GM12878 (cell line): Measurements from ENCODE around the gene NCR2. TPM values are rescaled to one million over a fixed set of nuclear protein-coding genes. Genes with fewer than 3 reads are reported as not detected.

Source experiments
- ATF7 ChIP-seq: fragments of 450-650 bp; IDR thresholded peaks from 2 replicates; pipeline ENCODE4 v1.6.1; 2016; ENCODE audit warnings: low read depth, mild to moderate bottlenecking
- BACH1 ChIP-seq: fragments of 450-650 bp; IDR thresholded peaks from 2 replicates; pipeline ENCODE4 v1.6.1; 2017; ENCODE audit warnings: mild to moderate bottlenecking, borderline replicate concordance
- BCL3 ChIP-seq: IDR thresholded peaks from 2 replicates; pipeline ENCODE4 v1.6.1; 2011; ENCODE audit warnings: borderline replicate concordance, low read depth, mild to moderate bottlenecking, moderate library complexity, low read length; ENCODE audit not compliant: insufficient read depth, poor library complexity, severe bottlenecking
- CEBPB ChIP-seq, 2 experiments: fragments of 150-350 bp in 1 of 2; IDR thresholded peaks; 2 replicates each; pipeline ENCODE4 v1.6.1; 2012 to 2014; ENCODE audit warnings: low read depth in 2 of 2, low read length in 2 of 2, borderline replicate concordance in 1 of 2, inconsistent platforms in 1 of 2
- CHD2 ChIP-seq: IDR thresholded peaks from 2 replicates; pipeline ENCODE4 v1.6.1; 2011; ENCODE audit warnings: low read depth, low read length, improper control_type of control experiment, borderline replicate concordance
- ESRRA ChIP-seq: IDR thresholded peaks from 2 replicates; pipeline ENCODE4 v1.6.1; 2012; ENCODE audit warnings: mild to moderate bottlenecking, low read length, improper control_type of control experiment
- GATAD2B ChIP-seq: fragments of 450-650 bp; conservative IDR thresholded peaks from 2 replicates; pipeline ENCODE4 v1.6.1; 2017; ENCODE audit warnings: low read depth, mild to moderate bottlenecking, moderate library complexity
- HDGF ChIP-seq: fragments of 450-650 bp; IDR thresholded peaks from 2 replicates; pipeline ENCODE4 v1.6.1; 2016; ENCODE audit warnings: antibody characterized with exemption
- HSF1 ChIP-seq: fragments of 150-350 bp; IDR thresholded peaks from 2 replicates; pipeline ENCODE4 v1.6.1; 2014; ENCODE audit warnings: mild to moderate bottlenecking, low read depth, low read length
- MEF2A ChIP-seq: IDR thresholded peaks from 2 replicates; pipeline ENCODE4 v1.6.1; 2011; ENCODE audit warnings: low read depth, mild to moderate bottlenecking, low read length, moderate library complexity; ENCODE audit not compliant: insufficient read depth
- NBN ChIP-seq: fragments of 450-650 bp; IDR thresholded peaks from 2 replicates; pipeline ENCODE4 v1.6.1; 2016
- PML ChIP-seq: IDR thresholded peaks from 2 replicates; pipeline ENCODE4 v1.6.1; 2012; ENCODE audit warnings: low read length, inconsistent platforms
- RAD51 ChIP-seq: fragments of 450-650 bp; IDR thresholded peaks from 2 replicates; pipeline ENCODE4 v1.6.1; 2016; ENCODE audit warnings: moderate library complexity, mild to moderate bottlenecking, inconsistent platforms
- RUNX3 ChIP-seq: IDR thresholded peaks from 2 replicates; pipeline ENCODE4 v1.6.1; 2012; ENCODE audit warnings: low read length, inconsistent platforms
- STAT1 ChIP-seq: fragments of 450-650 bp; conservative IDR thresholded peaks from 2 replicates; pipeline ENCODE4 v1.6.1; 2014; ENCODE audit warnings: antibody characterized with exemption, mild to moderate bottlenecking
- STAT3 ChIP-seq: IDR thresholded peaks from 2 replicates; pipeline ENCODE4 v1.6.1; 2011; ENCODE audit warnings: low read depth, low read length, improper control_type of control experiment
- ZBTB4 ChIP-seq: fragments of 450-650 bp; formaldehyde crosslinking; IDR thresholded peaks from 2 replicates; pipeline ENCODE4 v1.4.0; 2022; ENCODE audit warnings: mild to moderate bottlenecking, moderate library complexity
- polyA plus RNA-seq, 11 experiments: library from polyadenylated mRNA; depleted of rRNA in 4 of 11; unstranded in 6 of 11; stranded (reverse) in 5 of 11; fragments of >200 nt; fragmentation: Nextera tagmentation in 4 of 11; fragmentation: Illumina TruSeq in 1 of 11; extraction: Ambion mirVana in 4 of 11; extraction: Trizol in 1 of 11; gene quantifications; 1 replicate in 1 of 11; 2 replicates in 10 of 11; pipeline versions ENCODE4 v1.2.1 to v1.2.3, GENCODE V29; 2011 to 2016; ENCODE audit warnings: inconsistent platforms in 2 of 11, missing spikeins in 2 of 11, low read depth in 1 of 11
- total RNA-seq, 4 experiments: library from RNA; depleted of rRNA in 3 of 4; stranded (reverse); fragments of >200 nt in 3 of 4; fragmentation: Illumina TruSeq in 1 of 4; extraction: Trizol in 1 of 4; gene quantifications; 2 replicates each; pipeline versions ENCODE4 v1.2.1 to v1.2.3, GENCODE V29; 2013 to 2021
- TF ChIP-seq, protein P1 (sequence below): IDR thresholded peaks from 2 replicates; pipeline ENCODE4 v1.6.1; 2011; ENCODE audit warnings: low read depth, mild to moderate bottlenecking, low read length, moderate library complexity, borderline replicate concordance; ENCODE audit errors: extremely low read depth
- TF ChIP-seq, protein P2 (sequence below): fragments of 450-650 bp; IDR thresholded peaks from 2 replicates; pipeline ENCODE4 v1.6.1; 2016; ENCODE audit warnings: mild to moderate bottlenecking, moderate library complexity, borderline replicate concordance

NCR2 gene
- total and polyA plus RNA-seq, 10 of the 15 experiments (the other 5 are each of a cell fraction or from before 2014, with no cell fraction given) = 0.21 to 0.53 TPM; not detected in 8

DNA sequence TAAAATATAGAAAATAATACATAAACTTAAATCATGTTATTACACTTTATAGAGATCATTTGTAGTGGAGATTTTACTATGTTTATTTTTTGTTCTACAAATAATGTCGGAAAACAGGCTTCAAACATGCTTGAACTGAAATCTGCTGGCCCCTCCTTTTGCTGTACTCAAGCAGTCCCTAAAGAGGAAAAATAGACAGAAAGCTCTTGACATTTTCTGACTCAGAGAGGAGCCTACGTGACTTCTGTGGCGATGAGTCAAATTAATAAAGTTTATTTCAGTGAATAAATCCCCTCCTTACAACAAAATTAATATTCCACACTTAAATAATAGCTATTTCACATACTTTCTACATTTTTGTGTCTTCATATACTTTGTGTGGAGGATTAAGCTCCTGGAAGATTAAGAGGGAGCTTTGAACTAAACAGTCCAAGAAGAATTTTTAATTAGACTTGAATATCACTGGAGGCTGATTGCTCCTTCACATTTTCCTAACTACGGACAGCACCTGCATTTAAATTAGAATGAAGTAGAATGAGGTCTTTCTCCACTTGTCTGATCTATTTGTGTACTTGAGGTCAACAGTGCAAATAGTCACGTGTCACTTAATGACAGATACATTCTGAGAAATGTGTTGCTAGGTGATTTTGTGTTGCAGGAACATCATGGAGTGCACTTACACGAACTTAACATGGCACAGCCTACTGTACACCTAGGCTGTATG lies 47.2 kb upstream of the NCR2 start (continued):
- TF ChIP-seq ZBTB4 (CRISPR knock-in tag) (no peak), CHD2 (no peak; the same call in 1 of the 2 replicates), GATAD2B (no peak), STAT1 (no peak), ATF7 (peak; percentile 91), CEBPB (IDR thresholded peaks at IDR 0.05; ENCODE audit: borderline replicate concordance in 1 of 2, low read depth in 2 of 2, low read length in 2 of 2) (no peak), PML (no peak), MEF2A (peak; percentile 63), NBN (peak; percentile 42; the same call in 1 of the 2 replicates), BACH1 (no peak), RUNX3 (peak; percentile 46; the same call in 1 of the 2 replicates), HSF1 (no peak), STAT3 (no peak; the same call in 1 of the 2 replicates), HDGF (no peak), BCL3 (no peak), RAD51 (peak; percentile 98), ESRRA (no peak)
- TF ChIP-seq, protein P1, sequence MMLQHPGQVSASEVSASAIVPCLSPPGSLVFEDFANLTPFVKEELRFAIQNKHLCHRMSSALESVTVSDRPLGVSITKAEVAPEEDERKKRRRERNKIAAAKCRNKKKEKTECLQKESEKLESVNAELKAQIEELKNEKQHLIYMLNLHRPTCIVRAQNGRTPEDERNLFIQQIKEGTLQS = no peak
- TF ChIP-seq, protein P2, sequence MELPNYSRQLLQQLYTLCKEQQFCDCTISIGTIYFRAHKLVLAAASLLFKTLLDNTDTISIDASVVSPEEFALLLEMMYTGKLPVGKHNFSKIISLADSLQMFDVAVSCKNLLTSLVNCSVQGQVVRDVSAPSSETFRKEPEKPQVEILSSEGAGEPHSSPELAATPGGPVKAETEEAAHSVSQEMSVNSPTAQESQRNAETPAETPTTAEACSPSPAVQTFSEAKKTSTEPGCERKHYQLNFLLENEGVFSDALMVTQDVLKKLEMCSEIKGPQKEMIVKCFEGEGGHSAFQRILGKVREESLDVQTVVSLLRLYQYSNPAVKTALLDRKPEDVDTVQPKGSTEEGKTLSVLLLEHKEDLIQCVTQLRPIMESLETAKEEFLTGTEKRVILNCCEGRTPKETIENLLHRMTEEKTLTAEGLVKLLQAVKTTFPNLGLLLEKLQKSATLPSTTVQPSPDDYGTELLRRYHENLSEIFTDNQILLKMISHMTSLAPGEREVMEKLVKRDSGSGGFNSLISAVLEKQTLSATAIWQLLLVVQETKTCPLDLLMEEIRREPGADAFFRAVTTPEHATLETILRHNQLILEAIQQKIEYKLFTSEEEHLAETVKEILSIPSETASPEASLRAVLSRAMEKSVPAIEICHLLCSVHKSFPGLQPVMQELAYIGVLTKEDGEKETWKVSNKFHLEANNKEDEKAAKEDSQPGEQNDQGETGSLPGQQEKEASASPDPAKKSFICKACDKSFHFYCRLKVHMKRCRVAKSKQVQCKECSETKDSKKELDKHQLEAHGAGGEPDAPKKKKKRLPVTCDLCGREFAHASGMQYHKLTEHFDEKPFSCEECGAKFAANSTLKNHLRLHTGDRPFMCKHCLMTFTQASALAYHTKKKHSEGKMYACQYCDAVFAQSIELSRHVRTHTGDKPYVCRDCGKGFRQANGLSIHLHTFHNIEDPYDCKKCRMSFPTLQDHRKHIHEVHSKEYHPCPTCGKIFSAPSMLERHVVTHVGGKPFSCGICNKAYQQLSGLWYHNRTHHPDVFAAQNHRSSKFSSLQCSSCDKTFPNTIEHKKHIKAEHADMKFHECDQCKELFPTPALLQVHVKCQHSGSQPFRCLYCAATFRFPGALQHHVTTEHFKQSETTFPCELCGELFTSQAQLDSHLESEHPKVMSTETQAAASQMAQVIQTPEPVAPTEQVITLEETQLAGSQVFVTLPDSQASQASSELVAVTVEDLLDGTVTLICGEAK = peak; percentile 83; the same call in 1 of the 2 replicates
